Panc1 (cell line): ENCODE measurements around the gene SPRR3. TPM values are rescaled to one million over a fixed set of nuclear protein-coding genes. Genes with fewer than 3 reads are reported as not detected.

Source experiments
- ATAC-seq: fragments of 200-7000 bp; cut with Tn5 transposase; 2 replicates; pipeline ENCODE4 v1.9.1; 2020; ENCODE audit warnings: mild to moderate bottlenecking, moderate library complexity
- BruUV-seq: library from RNA; stranded (reverse); fragments of 400-500 nt; replicated peaks from 2 replicates; lab custom pipeline; 2021; lab: Mats Ljungman, UMichigan
- CTCF ChIA-PET: fragments of 300-600 bp; sonication (Branson Sonifier 250); formaldehyde crosslinking; loops from one replicate; lab custom pipeline; 2022; ENCODE audit warnings: antibody characterized with exemption; lab: Charles Lee
- POLR2A ChIA-PET: fragments of 300-600 bp; sonication (Branson Sonifier 250); formaldehyde crosslinking; loops from one replicate; lab custom pipeline; 2022; ENCODE audit warnings: antibody characterized with exemption; lab: Charles Lee
- DNase-seq: peaks from one replicate; pipeline ENCODE4 v3.0.0-alpha.2; 2010; ENCODE audit warnings: low read depth, low spot score
- H3K27ac ChIP-seq: 2 replicates; pipeline ENCODE4 v1.5.1; 2011; ENCODE audit warnings: mild to moderate bottlenecking, low read length, inconsistent platforms
- H3K27me3 ChIP-seq: fragments of 200-500 bp; sonication (Bioruptor generic); 2 replicates; pipeline ENCODE4 v1.6.0; 2014; ENCODE audit warnings: low read length, inconsistent platforms; ENCODE audit not compliant: control insufficient read depth, insufficient read depth
- H3K36me3 ChIP-seq: fragments of 200-500 bp; sonication (Bioruptor generic); 2 replicates; pipeline ENCODE4 v1.5.1; 2014; ENCODE audit warnings: inconsistent platforms, mild to moderate bottlenecking, low read length, moderate library complexity; ENCODE audit not compliant: control insufficient read depth, insufficient read depth
- H3K4me1 ChIP-seq: 2 replicates; pipeline ENCODE4 v1.5.1; 2011; ENCODE audit warnings: inconsistent platforms, mild to moderate bottlenecking, low read length, moderate library complexity; ENCODE audit not compliant: control insufficient read depth, insufficient read depth
- H3K4me3 ChIP-seq, 2 experiments: 2 replicates each; pipeline ENCODE4 v1.5.1; 2011 to 2012; ENCODE audit warnings: low read depth in 2 of 2, low read length in 2 of 2, mild to moderate bottlenecking in 2 of 2, inconsistent platforms in 1 of 2, moderate library complexity in 1 of 2
- H3K9me3 ChIP-seq: fragments of 200-500 bp; sonication (Bioruptor generic); 2 replicates; pipeline ENCODE4 v1.5.1; 2014; ENCODE audit warnings: low read depth, mild to moderate bottlenecking, inconsistent platforms, low read length, moderate library complexity; ENCODE audit not compliant: control insufficient read depth, insufficient read depth
- CTCF ChIP-seq: fragments of 450-650 bp; IDR thresholded peaks from 2 replicates; pipeline ENCODE4 v1.5.1; 2017; ENCODE audit warnings: mild to moderate bottlenecking
- POLR2AphosphoS5 ChIP-seq: IDR thresholded peaks from 2 replicates; pipeline ENCODE4 v1.6.1; 2012; ENCODE audit warnings: mild to moderate bottlenecking, low read depth, low read length, moderate library complexity
- SIN3A ChIP-seq: IDR thresholded peaks from 2 replicates; pipeline ENCODE4 v1.6.1; 2012; ENCODE audit warnings: low read depth, mild to moderate bottlenecking, low read length, moderate library complexity, borderline replicate concordance; ENCODE audit not compliant: insufficient read depth
- TCF7L2 ChIP-seq: IDR thresholded peaks from 2 replicates; pipeline ENCODE4 v1.6.1; 2011; ENCODE audit warnings: mild to moderate bottlenecking, low read depth, low read length, inconsistent platforms
- in situ Hi-C: cut with HindIII; loops from 2 replicates; pipeline ENCODE4 v1.10.0; 2016; ENCODE audit warnings: low sequenced_read_pairs, low pct_unique_long_range_greater_than_20kb
- intact Hi-C: fragments of 100-400 bp; cut with micrococcal nuclease; formaldehyde crosslinking; loops from one replicate; pipeline ENCODE4 v1.10.0; 2022; ENCODE audit not compliant: unreplicated experiment
- total RNA-seq: library from RNA; stranded (reverse); gene quantifications from one replicate; pipeline ENCODE4 v1.2.1, GENCODE V29; 2021; ENCODE audit not compliant: unreplicated experiment
- TF ChIP-seq, protein P1 (sequence below), 2 experiments: IDR thresholded peaks; 2 replicates each; pipeline ENCODE4 v1.6.1; 2011 to 2012; ENCODE audit warnings: low read depth in 2 of 2, control low read depth in 1 of 2, low read length in 1 of 2, mild to moderate bottlenecking in 1 of 2, moderate library complexity in 1 of 2; ENCODE audit not compliant: insufficient read depth in 1 of 2

The SPRR3 gene
- total RNA-seq, 1 experiment from 2014 or later, result not detected

- in situ Hi-C loops (no loop called here), intact Hi-C loops (no loop called here)
- no TSS peak for BruUV-seq
- Histone ChIP-seq H3K36me3 (no peaks in the 10 kb centered on the region), H3K27ac (no peak overlapping the region), H3K27me3 (no peaks in the 10 kb centered on the region; the same call in 1 of the 2 replicates), H3K4me3 (no peak overlapping the region), H3K9me3 (no peaks in the 10 kb centered on the region), H3K4me1 (no peaks in the 10 kb centered on the region)
- POLR2A ChIA-PET, result no interaction called here
- no peak for TF ChIP-seq CTCF
- TF ChIP-seq, protein P1, sequence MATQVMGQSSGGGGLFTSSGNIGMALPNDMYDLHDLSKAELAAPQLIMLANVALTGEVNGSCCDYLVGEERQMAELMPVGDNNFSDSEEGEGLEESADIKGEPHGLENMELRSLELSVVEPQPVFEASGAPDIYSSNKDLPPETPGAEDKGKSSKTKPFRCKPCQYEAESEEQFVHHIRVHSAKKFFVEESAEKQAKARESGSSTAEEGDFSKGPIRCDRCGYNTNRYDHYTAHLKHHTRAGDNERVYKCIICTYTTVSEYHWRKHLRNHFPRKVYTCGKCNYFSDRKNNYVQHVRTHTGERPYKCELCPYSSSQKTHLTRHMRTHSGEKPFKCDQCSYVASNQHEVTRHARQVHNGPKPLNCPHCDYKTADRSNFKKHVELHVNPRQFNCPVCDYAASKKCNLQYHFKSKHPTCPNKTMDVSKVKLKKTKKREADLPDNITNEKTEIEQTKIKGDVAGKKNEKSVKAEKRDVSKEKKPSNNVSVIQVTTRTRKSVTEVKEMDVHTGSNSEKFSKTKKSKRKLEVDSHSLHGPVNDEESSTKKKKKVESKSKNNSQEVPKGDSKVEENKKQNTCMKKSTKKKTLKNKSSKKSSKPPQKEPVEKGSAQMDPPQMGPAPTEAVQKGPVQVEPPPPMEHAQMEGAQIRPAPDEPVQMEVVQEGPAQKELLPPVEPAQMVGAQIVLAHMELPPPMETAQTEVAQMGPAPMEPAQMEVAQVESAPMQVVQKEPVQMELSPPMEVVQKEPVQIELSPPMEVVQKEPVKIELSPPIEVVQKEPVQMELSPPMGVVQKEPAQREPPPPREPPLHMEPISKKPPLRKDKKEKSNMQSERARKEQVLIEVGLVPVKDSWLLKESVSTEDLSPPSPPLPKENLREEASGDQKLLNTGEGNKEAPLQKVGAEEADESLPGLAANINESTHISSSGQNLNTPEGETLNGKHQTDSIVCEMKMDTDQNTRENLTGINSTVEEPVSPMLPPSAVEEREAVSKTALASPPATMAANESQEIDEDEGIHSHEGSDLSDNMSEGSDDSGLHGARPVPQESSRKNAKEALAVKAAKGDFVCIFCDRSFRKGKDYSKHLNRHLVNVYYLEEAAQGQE (IDR thresholded peaks at IDR 0.05; ENCODE audit: insufficient read depth in 1 of 2, low read depth in 2 of 2, low read length in 1 of 2), result no peak
- TF ChIP-seq TCF7L2, result no peak
- no peak for TF ChIP-seq POLR2AphosphoS5
- TF ChIP-seq SIN3A, result no peak
- ATAC-seq (no peak), DNase-seq (no peak)
- CTCF ChIA-PET, result no interaction called here
Observed at GRCh38 chr1:152967201-152967600, 34.3 kb upstream of the SPRR3 start.

DNA sequence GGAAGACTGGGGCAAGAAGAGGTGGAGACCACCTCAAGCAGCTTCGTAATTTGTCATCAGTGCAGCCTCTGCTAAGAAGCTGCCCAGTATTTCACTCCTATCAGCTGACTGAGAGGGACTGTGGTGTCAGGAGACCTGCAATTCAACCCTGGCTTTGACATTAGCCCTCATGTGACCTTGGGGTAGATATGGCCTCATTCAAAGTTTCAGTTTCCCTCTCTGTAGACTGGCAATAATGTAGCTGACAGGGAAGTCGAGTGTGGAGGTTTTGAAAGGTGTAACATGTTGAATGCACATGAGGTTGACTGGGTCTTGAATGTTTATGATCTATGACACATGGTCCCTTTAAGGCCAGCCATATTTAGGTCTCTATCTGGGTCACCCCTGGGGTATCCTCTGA is 33.3 kb upstream of the SPRR3 start:
- TF ChIP-seq POLR2AphosphoS5, result no peak
- no peak for TF ChIP-seq TCF7L2
- TF ChIP-seq CTCF, result no peak
- ChIA-PET CTCF (no interaction called here), POLR2A (no interaction called here)
- Histone ChIP-seq H3K9me3 (no peaks in the 10 kb centered on the region), H3K4me3 (no peak overlapping the region), H3K27ac (no peak overlapping the region), H3K36me3 (no peaks in the 10 kb centered on the region), H3K4me1 (no peaks in the 10 kb centered on the region), H3K27me3 (no peaks in the 10 kb centered on the region; the same call in 1 of the 2 replicates)
- ATAC-seq, result no peak
- in situ Hi-C loops (no loop called here), intact Hi-C loops (no loop called here)
- BruUV-seq, result no TSS peak
- no peak for DNase-seq
